Activated gamma-delta T cell (primary cell): ENCODE data around the gene NR1H4.
"Not testable (repeated sequence)": the region's sequence is repeated elsewhere in the genome, so short reads cannot be mapped to it uniquely, and the experiment has no call there.

Experiments used
- DNase-seq: peaks from one replicate; lab custom pipeline; 2025; lab: John Stamatoyannopoulos, UW

Gene NR1H4

DNA sequence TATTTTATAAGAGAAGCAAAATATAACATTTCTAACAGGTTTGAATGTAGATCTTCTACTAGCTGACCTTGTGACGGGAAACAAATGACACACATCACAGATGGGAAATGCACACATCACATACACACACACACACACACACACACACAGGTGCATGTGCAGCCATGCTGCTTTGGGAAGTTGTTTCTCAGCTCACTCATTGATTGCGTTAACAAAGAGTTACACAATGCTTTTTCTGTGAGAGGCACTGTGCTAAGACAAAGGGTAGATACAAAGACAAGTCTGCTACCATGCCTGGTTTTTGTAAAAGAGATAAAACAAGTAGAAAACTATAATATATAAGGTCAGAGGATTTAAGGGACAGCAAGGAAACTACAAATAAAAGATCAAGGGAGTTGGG is 1.3 kb upstream of the NR1H4 start:
- no peak for DNase-seq

DNA sequence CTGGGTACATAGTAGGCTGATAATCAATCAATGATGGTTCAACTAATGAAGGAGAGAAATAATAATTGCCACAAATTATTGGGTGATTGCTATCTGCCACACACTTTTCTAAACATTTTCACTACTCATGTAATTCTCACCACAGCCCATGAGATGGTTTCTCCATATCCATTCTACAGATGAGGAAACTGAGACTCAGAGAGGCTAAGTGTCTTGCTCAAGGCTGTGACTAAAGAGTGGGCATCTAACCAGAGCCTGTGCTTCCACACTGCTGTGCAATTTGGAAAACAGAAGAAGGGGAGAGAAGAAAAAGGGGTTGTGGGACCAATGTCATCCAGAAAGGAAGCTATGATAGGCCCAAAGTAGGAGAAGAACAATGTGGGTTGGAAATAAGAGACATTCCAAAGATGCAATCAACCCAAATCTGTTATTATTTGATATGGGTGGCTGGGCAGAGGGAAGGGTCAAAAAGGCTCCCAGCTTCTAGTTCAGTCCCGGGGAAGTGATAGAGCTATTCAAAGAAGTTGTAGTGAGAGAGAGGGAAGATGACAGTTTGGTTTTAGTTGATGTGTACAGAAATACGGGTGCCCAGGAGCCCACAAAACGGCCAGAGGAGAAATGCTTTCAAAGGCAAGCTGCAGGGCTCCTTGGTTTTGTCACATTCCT is 483 bp upstream of the NR1H4 start:
- no peak for DNase-seq

DNA sequence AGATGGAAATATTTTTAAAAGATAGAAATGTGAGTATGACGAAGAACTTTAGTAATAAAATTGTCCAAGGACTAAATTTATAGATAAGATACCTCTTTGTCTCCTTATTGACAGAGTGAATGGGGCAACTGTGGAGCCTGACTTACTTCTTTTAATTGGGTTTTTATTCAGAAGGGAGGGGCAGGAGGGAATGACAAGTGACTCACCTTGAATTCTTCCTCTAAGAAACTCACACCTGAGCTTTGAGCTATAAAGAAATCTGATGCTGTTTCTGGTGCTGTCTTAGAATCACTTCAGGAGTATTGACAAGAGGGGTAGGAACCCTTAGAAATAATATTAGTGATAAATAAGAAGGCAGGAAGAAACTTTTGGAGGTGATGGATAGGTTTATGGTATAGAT is 951 bp downstream of the NR1H4 start:
- no peak for DNase-seq

DNA sequence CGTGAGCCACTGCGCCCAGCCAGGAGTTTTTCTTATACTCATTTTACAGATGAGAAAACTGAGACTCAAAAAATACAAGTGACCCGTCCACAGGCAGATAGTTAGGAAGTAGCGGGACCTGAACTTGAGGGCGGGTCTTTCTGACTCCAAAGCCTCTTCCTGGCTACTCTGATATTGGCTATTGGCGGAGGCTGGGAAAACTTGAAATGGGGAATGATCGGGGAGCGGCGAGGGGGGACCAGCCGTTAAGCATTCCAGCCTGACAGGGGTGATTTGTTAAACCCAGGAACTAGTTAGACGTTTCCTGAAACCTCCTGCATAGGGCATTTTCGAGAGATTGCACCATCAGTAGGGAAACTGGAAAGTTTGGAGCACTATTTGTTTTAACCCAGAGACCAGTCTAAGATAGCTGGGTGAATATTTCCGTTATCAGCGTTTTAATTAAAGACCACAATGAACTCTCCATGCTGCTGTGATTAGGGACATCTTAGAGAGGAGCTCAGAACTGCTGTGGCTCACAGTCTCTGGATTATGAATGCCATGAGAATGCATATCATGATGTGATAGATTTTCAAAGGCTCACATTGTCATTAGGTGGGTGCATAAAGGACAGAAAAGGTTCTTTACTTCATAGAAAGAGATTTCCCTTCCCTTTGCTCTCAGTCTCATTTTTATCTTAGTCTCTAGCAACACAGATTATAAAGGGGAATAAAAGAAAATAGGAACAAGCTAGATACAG is 2.5 kb downstream of the NR1H4 start:
- DNase-seq = no peak

DNA sequence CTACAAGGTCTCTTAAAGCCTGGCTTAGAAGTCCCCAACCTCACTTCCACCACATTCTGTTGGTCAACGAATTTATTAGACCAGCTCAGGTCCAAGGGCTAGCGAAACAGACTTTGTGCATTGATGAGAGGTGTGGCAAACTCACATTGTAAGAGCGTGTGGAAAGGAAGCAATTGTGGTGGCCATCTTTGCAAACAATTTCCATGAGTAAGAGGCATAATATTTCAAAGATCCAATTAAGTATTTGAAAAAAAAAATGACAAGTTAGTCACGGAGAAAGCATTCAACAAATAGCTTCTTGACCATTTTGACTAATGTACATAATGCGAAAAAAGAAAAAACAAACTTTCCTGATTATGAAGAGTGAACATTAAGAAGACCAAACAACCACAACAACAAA is 7.4 kb downstream of the NR1H4 start:
- no peak for DNase-seq

DNA sequence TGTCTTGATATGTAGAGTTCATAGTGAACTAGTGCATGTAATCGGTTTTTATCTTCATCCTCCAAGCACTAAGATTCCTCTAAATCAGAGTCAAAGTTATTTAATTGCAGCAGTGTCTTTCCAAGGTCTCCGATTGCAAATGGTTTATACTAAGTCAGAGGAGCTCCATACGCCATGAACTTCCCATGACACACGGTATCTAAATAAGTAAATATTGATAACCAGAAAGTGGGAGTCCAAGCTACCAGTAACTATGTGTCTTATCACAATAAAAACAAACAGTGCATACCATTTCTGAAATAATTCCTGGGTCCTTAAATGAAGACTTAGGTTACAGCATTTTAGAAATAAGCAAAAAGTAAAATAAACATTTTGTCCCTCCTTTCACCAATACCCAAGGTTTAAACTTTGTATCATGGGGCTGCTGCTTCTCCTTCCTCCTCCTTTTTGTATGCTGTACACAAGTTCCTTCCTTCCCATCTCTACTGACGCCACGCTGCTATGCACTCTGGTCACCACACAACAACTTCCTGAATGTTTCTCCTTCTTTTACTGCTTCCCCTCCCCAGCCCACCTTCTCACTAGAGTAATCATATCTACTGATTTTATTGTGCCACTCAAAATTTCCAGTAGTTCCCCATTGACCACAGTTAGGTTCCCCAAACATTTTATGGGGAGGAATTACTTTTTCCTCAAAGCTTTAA is 10.7 kb downstream of the NR1H4 start:
- DNase-seq = no peak

DNA sequence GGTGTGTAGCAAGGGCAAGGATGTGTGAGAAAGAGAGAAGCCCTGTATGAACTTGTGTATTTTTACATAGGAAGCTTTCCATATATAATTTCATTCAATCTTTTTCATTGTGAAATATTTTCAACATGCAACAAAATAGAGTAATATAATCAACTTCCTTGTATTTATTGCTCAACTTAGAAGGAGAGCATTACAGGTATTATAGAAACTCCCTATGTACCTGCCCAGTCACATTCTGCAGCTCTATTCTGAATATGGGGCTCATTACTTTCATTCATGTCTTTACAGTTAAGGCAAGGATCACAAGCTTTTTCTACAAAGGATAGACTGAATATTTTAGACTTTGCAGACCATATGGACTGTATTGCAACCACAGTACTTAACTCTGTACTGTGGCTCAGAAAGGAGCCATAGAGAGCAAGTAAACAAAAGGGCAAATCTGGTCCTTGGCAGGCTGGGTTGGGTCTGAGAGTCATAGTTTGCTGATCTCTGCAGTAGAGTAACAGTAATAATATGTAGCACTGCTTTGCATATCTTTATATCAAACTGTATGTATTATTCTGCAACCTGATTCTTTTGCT is 11.3 kb downstream of the NR1H4 start:
- DNase-seq = no peak

DNA sequence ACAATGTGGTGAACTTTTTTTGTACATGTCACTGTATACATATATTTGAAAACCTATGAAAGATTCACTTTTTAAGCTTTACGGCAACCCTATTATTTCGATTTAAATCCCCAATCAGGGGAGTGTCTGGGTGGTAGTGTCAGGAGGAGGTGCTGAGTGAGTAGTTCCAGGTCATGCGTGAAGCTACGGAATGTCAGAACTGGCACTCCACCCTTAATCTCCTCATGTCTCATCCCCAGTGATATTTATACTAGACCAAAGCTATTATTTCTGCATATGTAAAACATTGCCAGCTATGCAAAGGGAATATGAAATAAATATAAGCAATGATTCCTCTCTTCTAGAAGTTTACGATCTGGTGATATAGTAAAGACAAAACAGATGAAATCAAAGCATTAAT is 12.3 kb downstream of the NR1H4 start:
- no peak for DNase-seq

DNA sequence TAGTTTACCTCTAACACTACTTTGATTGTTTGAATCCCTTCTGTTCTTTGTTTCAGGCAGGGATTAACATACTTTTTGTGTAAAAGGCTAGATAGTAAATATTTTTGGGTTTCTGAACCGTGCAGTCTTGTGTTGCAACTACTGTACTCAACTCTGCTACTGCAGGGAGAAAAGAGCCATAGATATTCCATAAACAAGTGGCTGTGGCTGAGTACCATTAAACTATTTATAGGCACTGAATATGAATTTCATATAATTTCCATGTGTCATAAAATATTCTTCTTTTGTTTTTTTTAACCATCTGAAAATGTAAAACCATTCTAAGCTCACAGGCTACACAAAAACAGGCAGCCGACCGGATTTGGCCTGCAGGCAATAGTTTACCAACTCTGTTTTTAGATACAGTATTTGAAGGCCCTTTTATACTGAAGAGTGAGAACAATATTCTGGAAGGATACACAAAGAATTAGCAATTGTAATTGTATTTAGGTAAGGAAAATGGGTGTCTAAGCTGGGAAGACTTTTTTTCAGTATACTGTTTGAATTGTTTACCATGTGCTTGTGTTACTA is 15.7 kb downstream of the NR1H4 start:
- DNase-seq = no peak

DNA sequence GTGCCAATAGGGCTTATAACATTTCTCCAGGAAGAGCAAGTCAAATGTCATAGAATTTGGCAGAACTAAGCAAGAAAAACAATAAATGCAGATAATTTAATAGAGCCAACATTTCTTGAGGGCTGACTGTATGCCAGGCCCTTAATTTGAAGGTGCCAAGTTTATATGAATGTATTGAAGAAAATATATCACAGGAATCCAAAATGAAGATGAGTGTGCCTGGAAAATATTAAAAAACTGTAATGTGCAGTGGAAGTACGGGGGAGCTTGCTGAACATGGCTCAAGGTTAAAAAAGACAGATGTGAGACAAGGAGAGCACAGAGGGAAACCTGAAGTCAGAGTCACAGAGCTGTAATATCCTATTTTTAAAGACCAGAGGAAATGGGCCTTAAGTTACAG is 16.4 kb downstream of the NR1H4 start:
- DNase-seq = no peak

DNA sequence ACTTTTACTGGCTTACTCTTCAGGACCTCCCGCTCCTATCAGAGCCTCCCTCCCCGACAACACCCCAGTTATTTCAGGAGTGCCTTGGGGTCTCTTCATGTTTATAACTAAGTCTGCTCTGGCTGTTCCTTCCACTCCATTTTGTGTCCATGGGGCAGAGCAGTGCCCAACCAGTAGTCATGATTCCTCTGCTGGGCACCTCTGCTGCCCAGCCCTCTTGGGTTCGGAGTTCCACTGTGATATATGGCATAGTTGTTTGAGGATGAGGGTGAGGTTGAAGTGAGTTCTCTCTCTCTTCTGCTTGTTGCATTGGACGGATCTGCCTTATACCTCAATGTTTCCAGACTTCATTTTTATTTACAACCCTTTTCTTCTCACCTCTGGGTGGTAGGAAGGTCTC is 17.4 kb downstream of the NR1H4 start:
- no peak for DNase-seq

DNA sequence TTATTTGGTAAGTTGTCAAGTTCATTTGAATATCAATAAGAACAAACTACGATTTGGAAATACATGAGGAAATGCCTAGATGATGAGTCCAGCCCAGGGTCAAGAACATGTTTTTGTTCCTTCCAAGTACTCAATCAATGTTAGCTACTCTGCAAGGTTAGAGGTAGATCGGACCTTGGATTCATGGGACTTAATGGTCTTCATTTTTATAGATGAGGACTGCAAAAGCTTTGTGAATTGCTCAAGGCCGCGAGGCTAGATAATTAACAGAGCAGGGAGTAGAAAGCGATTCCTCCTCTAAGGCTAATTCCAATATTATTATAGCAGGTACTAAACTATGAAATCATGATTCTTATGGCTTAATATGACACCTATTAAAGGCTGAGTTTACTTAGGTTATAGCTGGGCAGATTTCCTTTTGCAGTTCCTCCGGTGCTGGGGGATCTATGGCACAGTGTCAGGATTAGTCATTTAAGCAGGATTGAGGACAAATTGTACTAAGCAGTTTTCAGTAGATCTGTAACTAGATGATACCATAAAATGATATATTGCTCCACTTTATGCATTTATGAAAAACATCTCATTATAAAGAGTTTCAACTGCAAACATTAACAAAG is 19.8 kb downstream of the NR1H4 start:
- DNase-seq = no peak

DNA sequence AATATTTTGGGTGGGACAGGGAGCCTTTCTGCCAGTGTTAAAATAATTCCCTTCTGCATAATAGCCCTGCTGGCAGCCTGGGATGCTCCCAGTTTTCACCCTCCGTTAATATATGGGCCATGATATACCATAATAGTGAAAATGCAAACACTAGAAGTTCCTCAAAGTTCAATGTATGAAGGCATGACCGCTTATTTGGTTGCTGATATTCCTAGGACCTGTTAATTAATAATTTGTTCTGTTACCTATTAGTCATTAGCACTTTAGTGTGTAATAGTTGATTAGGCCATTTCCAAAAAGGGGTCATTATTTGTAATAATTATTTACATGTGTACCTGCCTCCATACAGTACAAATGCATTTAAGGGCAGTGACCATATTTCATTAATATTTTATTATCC is 20.4 kb downstream of the NR1H4 start:
- no peak for DNase-seq

DNA sequence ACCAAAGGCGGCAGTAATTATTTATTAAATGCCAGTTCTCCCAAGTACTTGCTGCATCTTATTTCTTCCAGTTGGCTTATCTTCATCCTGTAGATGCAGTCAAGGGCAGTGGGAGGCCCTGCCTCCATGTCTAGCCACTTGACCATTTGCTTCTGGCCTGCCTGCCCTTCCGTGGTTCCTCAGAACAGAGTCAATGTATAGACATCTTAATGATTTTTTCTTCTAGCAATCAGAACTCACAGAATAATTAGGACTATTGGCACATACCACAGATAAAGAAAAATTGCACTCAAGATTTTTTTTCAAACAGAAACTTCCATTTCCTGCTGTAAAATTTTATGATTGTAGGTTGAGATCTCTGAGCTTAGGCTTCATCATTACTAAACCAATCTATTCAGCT is 20.9 kb downstream of the NR1H4 start:
- no peak for DNase-seq

DNA sequence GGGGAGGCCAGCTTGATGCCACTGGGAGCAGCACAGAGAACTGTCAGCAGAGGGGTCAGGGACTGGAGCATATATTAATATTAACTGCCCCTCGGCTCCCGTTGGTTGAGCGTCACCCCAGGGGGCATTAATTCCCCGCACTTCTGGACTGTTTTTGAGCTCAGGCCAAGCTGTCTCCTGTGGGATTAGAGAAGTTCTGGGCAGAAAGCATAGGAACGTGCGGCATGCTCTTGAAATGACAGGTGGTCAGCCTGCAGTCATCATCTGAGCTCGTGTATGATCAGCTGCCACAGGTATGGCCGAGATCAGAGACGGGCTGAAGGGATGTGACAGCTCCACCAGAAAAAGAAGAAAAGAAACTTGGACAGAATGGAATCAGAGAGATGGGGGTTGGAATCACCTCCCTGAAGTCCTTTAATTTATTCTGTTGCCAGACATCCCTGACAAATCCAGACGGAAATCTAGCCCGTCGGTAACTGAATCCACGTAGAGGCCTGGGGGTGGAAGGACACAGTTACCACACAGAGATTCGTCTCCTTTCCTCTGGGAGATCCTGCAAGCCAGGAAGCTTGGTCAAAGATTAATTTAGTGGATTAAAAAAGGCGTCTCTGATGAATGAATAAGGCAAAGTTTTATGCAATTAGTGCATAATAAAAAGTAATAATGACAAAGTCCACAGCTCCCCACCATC is 23.6 kb downstream of the NR1H4 start:
- no peak for DNase-seq

DNA sequence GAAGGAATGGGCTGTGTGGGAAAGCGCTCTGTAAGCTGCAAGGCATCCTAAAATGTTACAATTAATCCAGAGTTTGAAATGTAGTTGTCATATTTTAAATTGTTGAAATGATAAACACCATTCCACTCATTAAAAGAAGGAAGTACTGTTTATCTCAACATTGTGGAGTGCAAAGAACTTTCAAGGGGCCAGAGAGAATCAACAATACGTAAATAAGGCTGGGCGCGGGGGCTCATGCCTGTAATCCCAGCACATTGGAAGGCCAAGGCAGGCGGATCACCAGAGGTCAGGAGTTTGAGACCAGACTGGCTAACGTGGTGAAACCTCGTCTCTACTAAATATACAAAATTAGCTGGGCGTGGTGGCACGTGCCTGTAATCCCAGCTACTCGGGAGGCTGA is 24.5 kb downstream of the NR1H4 start:
- no peak for DNase-seq

DNA sequence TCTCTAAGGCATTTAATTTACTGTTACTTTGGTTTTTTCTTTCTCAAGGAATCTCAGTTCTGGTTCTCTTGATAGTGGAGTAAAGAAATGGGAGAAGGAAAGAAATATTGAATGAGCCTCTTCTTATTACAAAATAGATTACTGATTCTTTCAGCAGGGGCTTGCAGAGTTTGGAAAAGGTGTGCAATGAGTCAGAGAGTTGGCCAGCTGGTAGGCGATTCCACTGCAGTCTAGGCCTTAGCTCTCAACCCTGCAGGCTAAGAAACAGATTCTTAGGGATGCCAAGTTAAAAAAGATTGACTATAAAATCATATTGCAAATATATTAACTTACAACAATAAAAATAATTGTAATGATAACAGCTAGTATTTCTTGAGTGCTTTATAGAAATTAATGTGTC is 25.8 kb downstream of the NR1H4 start:
- no peak for DNase-seq

DNA sequence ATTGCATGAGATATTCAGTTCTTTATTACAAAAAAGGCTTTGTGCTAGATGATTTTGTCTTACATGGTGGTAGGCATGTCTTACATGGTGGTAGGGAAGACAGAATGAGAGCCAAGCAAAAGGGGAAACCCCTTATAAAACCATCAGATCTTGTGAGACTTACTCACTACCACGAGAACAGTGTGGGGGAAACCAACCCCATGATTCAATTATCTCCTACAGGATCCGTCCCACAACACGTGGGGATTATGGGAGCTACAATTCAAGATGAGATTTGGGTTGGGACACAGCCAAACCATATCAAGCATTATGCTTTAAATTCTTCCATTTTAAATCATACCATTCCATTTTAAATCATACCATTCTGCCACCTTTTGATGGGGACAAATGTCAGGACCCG is 29.1 kb downstream of the NR1H4 start:
- DNase-seq = not testable (repeated sequence)

DNA sequence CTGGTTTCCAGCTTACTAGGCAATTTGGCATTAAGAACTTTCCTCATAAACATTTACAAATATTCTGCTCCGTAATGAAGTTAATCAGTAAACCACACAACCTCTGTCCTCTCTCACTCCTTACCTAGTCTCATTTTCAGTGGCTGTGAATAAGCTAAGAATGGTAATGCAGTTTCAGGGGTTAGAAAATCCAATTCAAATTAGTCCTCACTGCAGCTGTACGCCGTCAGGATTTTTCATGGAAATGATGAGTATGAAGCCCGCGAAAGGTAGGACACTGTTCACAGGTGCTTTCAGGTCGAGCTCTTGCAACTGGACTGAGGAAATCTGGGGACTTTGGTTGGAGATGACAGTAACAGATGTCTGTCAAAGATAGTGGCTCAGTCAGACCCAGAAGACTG is 29.6 kb downstream of the NR1H4 start:
- no peak for DNase-seq

DNA sequence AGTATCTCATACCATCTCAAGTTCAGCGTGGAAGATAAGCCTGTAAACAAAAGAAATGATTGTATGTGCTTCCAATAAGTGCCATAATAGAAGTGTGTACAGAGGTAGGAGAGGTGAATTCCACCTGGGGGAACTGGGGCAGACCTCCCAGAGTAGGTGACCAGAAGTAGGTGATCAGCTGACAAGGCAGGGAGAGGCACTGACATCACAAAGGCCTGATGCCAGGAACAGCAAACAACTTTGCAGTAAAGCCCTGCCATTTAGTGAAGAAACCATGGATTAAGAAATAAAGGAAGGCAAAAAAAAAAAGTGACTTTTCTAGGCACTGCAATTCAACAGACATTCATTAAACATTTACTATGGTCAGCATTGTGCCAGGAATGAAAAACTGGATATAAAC is 31.1 kb downstream of the NR1H4 start:
- DNase-seq = no peak

DNA sequence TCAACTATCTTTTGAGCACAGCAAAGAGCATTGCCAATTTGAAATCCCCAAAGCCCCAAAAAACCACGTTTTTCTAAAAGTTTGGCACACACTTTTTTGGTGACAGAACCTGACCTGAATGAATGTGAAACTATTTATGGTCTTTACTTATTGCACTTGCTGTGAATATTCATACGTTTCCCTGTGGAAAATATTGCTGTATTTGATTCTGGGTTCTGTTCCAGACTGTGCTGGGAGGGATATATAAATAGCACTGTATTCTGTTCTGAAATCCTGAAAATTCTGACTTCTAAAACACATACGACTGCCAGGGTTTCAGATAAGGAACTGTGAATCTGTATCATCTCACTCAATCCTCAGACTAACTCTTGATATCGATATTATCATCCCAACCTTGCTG is 35.1 kb downstream of the NR1H4 start:
- no peak for DNase-seq

DNA sequence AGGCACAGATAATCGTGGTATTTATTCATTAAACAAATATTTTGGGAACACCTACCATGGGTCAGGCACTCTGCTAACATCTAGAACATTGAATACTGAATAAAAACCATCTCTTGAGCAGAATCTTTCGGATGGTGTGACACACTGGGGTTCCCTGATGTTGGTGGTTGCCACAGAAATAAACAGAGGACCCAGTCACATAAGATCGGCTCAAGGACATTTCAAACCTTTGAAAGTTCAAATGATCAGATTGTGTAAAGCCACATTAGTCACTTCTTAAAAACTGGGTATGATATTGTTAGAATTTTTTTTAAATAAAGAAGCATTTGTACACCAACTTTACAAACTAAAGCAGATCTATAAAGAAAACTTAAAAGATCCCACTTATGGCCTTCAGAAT is 39.0 kb downstream of the NR1H4 start:
- DNase-seq = no peak
